Endothelial cell (in vitro differentiated cells): Measurements from ENCODE around the gene AUH. TPM values are rescaled to one million over a fixed set of nuclear protein-coding genes. Genes with fewer than 3 reads are reported as not detected.

Experiments
- DNase-seq: peaks from one replicate; pipeline ENCODE4 v3.0.0; 2021; ENCODE audit warnings: low spot score
- H3K27ac Mint-ChIP-seq: one replicate; pipeline ENCODE4 v1.8.0; 2021; ENCODE audit warnings: mixed read lengths, inconsistent platforms; ENCODE audit not compliant: unreplicated experiment
- H3K27me3 Mint-ChIP-seq: one replicate; pipeline ENCODE4 v1.8.0; 2021; ENCODE audit warnings: mild to moderate bottlenecking, moderate library complexity, mixed read lengths, inconsistent platforms; ENCODE audit not compliant: unreplicated experiment
- H3K36me3 Mint-ChIP-seq: one replicate; pipeline ENCODE4 v1.8.0; 2021; ENCODE audit warnings: mild to moderate bottlenecking, low read depth, mixed read lengths, inconsistent platforms; ENCODE audit not compliant: unreplicated experiment
- H3K4me1 Mint-ChIP-seq: one replicate; pipeline ENCODE4 v1.8.0; 2021; ENCODE audit warnings: mild to moderate bottlenecking, mixed read lengths, inconsistent platforms; ENCODE audit not compliant: unreplicated experiment
- H3K4me3 Mint-ChIP-seq: one replicate; pipeline ENCODE4 v1.8.0; 2021; ENCODE audit warnings: mild to moderate bottlenecking, mixed read lengths, inconsistent platforms; ENCODE audit not compliant: unreplicated experiment
- H3K9me3 Mint-ChIP-seq: one replicate; pipeline ENCODE4 v1.8.0; 2021; ENCODE audit warnings: mixed read lengths, inconsistent platforms; ENCODE audit not compliant: unreplicated experiment
- total RNA-seq: library from RNA; stranded (reverse); fragmentation: NEBNext Ultra II Directional; extraction: Animal tissue kit (Norgen Biotek cat#: 25700); gene quantifications from one replicate; pipeline ENCODE4 v1.2.1, GENCODE V29; 2021; ENCODE audit not compliant: unreplicated experiment
- TF ChIP-seq, protein P1 (sequence below): fragments of 200-600 bp; sonication (generic); IDR thresholded peaks from one replicate; pipeline ENCODE4 v1.5.0; 2021; ENCODE audit warnings: antibody characterized with exemption; ENCODE audit not compliant: unreplicated experiment

AUH gene
- total RNA-seq, 1 donor from 2014 or later: 14.4 TPM

DNA sequence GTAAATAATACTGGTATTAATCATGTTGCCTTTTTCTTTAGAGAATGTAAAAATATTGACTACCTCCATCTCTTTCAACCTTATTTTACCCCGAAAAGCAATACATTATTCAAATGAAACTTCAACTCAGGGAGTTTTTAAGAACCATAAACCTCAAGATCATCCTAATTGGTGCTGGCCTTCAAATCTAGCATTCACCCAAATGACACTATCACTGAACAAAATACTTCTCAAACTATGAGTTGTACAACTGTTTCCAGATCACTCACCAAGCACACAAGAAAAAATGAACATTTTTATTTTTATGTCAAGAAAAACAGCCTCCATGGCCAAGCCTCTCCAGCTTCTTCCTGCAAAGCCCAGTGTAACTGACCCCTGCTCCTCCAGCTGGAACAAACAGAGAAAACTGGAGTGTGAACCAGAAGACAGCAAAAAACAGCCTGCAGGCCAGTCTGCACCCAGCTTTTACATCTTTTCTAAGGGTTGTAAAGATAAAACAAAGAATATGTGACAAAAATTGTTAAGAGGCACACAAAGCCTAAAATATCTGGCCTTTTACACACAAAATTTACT is 21.2 kb downstream of the AUH start:
- Mint-ChIP-seq H3K27me3 (no peaks in the 10 kb centered on the region), H3K4me3 (no peak overlapping the region), H3K36me3 (peaks cover 17% of the 10 kb centered on the region), H3K4me1 (no peaks in the 10 kb centered on the region), H3K9me3 (peaks cover 4% of the 10 kb centered on the region), H3K27ac (no peak overlapping the region)
- TF ChIP-seq, protein P1, sequence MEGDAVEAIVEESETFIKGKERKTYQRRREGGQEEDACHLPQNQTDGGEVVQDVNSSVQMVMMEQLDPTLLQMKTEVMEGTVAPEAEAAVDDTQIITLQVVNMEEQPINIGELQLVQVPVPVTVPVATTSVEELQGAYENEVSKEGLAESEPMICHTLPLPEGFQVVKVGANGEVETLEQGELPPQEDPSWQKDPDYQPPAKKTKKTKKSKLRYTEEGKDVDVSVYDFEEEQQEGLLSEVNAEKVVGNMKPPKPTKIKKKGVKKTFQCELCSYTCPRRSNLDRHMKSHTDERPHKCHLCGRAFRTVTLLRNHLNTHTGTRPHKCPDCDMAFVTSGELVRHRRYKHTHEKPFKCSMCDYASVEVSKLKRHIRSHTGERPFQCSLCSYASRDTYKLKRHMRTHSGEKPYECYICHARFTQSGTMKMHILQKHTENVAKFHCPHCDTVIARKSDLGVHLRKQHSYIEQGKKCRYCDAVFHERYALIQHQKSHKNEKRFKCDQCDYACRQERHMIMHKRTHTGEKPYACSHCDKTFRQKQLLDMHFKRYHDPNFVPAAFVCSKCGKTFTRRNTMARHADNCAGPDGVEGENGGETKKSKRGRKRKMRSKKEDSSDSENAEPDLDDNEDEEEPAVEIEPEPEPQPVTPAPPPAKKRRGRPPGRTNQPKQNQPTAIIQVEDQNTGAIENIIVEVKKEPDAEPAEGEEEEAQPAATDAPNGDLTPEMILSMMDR: no peak
- no peak for DNase-seq

DNA sequence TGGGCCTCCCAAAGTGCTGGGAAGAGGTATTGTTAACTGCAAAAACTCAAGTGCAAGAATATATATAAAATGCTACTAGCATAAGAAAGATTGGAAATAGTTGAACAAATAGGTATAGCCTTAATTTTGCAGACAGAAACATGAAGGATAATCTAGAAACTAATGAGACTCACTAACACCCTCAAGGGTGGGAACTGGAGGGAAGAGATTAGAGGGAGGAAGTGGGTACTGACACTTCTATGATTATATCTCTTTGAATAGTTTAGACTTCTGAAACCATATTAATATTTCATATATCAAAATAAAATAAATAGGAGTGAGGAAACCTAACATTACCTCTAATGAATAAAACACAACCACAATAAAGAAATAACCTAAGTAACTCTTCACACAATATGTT is 23.0 kb downstream of the AUH start:
- Mint-ChIP-seq H3K27me3 (no peaks in the 10 kb centered on the region), H3K27ac (no peak overlapping the region), H3K9me3 (peaks cover 4% of the 10 kb centered on the region), H3K4me3 (no peak overlapping the region), H3K4me1 (no peaks in the 10 kb centered on the region), H3K36me3 (peaks cover 17% of the 10 kb centered on the region)
- TF ChIP-seq, protein P1: no peak
- DNase-seq: no peak

DNA sequence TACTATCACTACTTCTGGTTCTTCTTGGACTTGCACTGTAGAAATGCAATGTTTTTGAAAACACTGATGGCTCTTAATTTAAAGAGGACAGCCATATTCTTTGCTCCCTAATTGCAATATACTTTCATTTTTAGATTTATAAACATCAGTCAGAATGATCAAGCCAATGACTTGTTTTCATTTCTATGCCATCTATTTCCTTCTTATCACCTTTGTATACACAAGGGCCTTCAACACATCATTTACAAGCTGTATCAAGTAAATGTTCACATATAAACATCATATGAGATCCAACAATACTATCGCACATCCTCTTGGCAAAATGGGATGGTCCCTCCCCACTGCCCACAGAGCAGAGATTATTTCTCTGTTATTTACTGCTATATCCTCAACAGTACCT is 24.9 kb downstream of the AUH start:
- H3K9me3 Mint-ChIP-seq: no peaks in the 10 kb centered on the region
- no peaks in the 10 kb centered on the region for H3K4me1 Mint-ChIP-seq
- no peak for DNase-seq
- H3K27ac Mint-ChIP-seq: no peak overlapping the region
- TF ChIP-seq, protein P1: no peak
- peaks cover 6% of the 10 kb centered on the region for H3K36me3 Mint-ChIP-seq
- H3K27me3 Mint-ChIP-seq: no peaks in the 10 kb centered on the region
- H3K4me3 Mint-ChIP-seq: no peak overlapping the region

DNA sequence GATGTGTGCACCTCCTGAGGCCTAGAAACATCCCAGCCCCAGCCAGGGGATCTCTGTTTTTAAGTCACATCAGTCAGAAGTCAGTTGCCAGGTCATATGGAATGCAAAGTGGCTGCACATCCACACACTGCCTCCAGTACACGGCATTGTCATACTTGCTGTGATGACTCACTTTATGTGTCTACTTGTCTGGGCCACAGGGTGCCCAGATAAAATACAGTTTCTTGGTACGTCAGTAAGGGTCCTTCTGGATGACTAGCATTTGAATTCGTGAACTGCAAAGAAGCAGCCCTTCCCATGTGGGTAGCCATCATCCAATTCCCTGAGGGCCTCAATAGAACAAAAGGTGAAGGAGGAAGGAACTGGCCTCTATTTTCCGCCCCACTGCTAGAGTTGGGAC is 27.7 kb downstream of the AUH start:
- Mint-ChIP-seq H3K4me3 (no peak overlapping the region), H3K36me3 (no peaks in the 10 kb centered on the region), H3K27me3 (no peaks in the 10 kb centered on the region), H3K4me1 (no peaks in the 10 kb centered on the region), H3K9me3 (no peaks in the 10 kb centered on the region), H3K27ac (no peak overlapping the region)
- TF ChIP-seq, protein P1: no peak
- DNase-seq: no peak

DNA sequence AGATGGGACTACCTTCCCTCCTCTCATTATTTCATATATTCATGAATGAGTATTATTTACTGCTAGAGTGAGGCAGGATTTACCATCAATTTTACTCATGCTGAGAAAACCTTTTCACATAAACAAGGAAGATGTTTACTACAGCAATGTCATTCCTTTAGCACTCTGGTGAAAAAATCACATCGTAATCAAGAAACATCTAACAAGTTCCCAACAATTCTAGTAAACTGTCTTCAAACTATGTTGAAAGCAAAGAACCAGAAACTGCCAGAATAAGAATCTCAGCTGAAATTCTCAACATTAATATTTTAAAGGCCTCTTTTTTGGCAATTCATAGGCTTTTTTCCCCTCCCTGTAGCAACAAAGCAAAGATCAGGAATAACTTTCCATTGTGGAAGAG is 28.2 kb downstream of the AUH start:
- Mint-ChIP-seq H3K4me3 (no peak overlapping the region), H3K4me1 (no peaks in the 10 kb centered on the region), H3K27ac (no peak overlapping the region), H3K36me3 (peaks cover 4% of the 10 kb centered on the region), H3K27me3 (no peaks in the 10 kb centered on the region), H3K9me3 (no peaks in the 10 kb centered on the region)
- DNase-seq: no peak
- TF ChIP-seq, protein P1: no peak
